Stomach smooth muscle (tissue), 2 donors: ENCODE data around the gene MCM3.

Source experiments
- H3K27ac ChIP-seq: one replicate; pipeline ENCODE4 v1.7.0; 2013; ENCODE audit warnings: mild to moderate bottlenecking, low read length, inconsistent platforms
- H3K27me3 ChIP-seq, 2 donors: one replicate each; pipeline ENCODE4 v1.7.0; 2013; ENCODE audit warnings: low read length in 2 of 2; ENCODE audit not compliant: insufficient read depth in 2 of 2, control insufficient read depth in 1 of 2
- H3K36me3 ChIP-seq, 2 donors: one replicate each; pipeline ENCODE4 v1.7.0; 2013; ENCODE audit warnings: low read length in 2 of 2; ENCODE audit not compliant: control insufficient read depth in 2 of 2, insufficient read depth in 2 of 2
- H3K4me1 ChIP-seq: one replicate; pipeline ENCODE4 v1.7.0; 2013; ENCODE audit warnings: low read length; ENCODE audit not compliant: control insufficient read depth, insufficient read depth
- H3K4me3 ChIP-seq, 2 donors: one replicate each; pipeline ENCODE4 v1.7.0; 2013; ENCODE audit warnings: low read length in 2 of 2
- H3K9ac ChIP-seq, 2 donors: one replicate each; pipeline ENCODE4 v1.7.0; 2013; ENCODE audit warnings: low read length in 2 of 2, mild to moderate bottlenecking in 1 of 2
- H3K9me3 ChIP-seq, 2 donors: one replicate each; pipeline ENCODE4 v1.7.0; 2013; ENCODE audit warnings: low read length in 2 of 2; ENCODE audit not compliant: control insufficient read depth in 2 of 2
- donor health status: healthy.
- donor health status: Pancreatic carcinoma.

The MCM3 gene

GRCh38 chr6:52301326-52301725 lies 16.8 kb upstream of the MCM3 start:
- H3K9me3 ChIP-seq = no peaks in the 10 kb centered on the region
- H3K36me3 ChIP-seq = no peaks in the 10 kb centered on the region
- no peak overlapping the region for H3K4me3 ChIP-seq
- peaks cover 7% of the 10 kb centered on the region for H3K4me1 ChIP-seq
- H3K27me3 ChIP-seq = no peaks in the 10 kb centered on the region
- no peak overlapping the region for H3K9ac ChIP-seq
- H3K27ac ChIP-seq = no peak overlapping the region

GRCh38 chr6:52300489-52300931 lies 16.0 kb upstream of the MCM3 start:
- Histone ChIP-seq H3K4me1 (peaks cover 5% of the 10 kb centered on the region), H3K4me3 (no peak overlapping the region), H3K9ac (no peak overlapping the region), H3K36me3 (no peaks in the 10 kb centered on the region), H3K27me3 (no peaks in the 10 kb centered on the region), H3K9me3 (no peaks in the 10 kb centered on the region), H3K27ac (no peak overlapping the region)

DNA sequence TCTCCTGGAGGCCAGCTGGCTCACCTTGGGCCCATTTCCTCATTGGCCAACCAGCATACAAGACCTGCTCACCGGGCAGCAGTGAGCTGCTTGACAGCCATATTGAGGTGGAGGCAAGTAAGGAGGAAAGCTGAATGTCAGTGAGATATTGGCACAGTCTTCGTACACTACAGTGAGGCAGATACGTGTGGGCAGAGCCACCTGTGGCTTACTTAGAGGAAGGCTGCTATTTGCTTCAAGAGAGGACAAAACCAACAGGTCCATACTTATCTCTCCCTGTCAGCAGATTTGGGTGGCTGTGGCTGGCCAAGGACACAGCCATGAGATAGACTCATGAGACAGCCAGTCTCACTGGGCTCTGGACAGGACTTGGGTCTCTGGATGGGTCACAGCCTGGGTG lies 15.1 kb upstream of the MCM3 start:
- Histone ChIP-seq H3K9ac (no peak overlapping the region), H3K4me3 (no peak overlapping the region), H3K27ac (no peak overlapping the region), H3K4me1 (no peaks in the 10 kb centered on the region), H3K36me3 (no peaks in the 10 kb centered on the region), H3K27me3 (no peaks in the 10 kb centered on the region), H3K9me3 (no peaks in the 10 kb centered on the region)

- Histone ChIP-seq H3K27ac (no peak overlapping the region), H3K4me3 (no peak overlapping the region), H3K9ac (no peak overlapping the region), H3K36me3 (no peaks in the 10 kb centered on the region), H3K9me3 (no peaks in the 10 kb centered on the region), H3K4me1 (no peaks in the 10 kb centered on the region), H3K27me3 (no peaks in the 10 kb centered on the region)
Measured at GRCh38 chr6:52297433-52297832, 12.9 kb upstream of the MCM3 start.

DNA sequence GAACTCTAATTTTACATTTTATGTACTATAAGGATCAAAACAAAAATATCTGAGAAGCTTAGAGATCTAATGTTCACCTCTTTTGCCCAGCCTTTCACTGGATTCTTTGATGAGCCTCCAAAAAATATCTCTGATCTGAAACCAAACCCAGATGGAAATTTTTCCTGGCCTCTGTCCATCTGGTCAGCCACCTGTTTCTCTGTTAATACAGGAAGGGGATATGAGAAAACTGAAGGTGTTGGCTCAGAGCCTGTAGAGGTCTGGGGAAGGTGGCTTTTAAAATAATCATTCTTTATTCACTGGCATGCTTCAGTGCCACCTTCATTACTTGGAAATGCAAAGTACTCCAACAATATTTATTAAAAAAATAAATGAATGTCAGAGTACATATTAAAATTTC lies 8.5 kb upstream of the MCM3 start:
- Histone ChIP-seq H3K9me3 (no peaks in the 10 kb centered on the region), H3K9ac (no peak overlapping the region), H3K4me3 (no peak overlapping the region), H3K27me3 (no peaks in the 10 kb centered on the region), H3K4me1 (no peaks in the 10 kb centered on the region), H3K36me3 (no peaks in the 10 kb centered on the region), H3K27ac (no peak overlapping the region)

- no peaks in the 10 kb centered on the region for H3K36me3 ChIP-seq
- H3K9ac ChIP-seq = no peak overlapping the region
- no peaks in the 10 kb centered on the region for H3K4me1 ChIP-seq
- H3K27me3 ChIP-seq = no peaks in the 10 kb centered on the region
- no peak overlapping the region for H3K27ac ChIP-seq
- no peaks in the 10 kb centered on the region for H3K9me3 ChIP-seq
- H3K4me3 ChIP-seq = no peak overlapping the region
Measured at GRCh38 chr6:52288841-52289240, 4.3 kb upstream of the MCM3 start.

GRCh38 chr6:52288216-52288615 lies 3.7 kb upstream of the MCM3 start:
- Histone ChIP-seq H3K9ac (no peak overlapping the region), H3K9me3 (no peaks in the 10 kb centered on the region), H3K27ac (no peak overlapping the region), H3K4me3 (no peak overlapping the region), H3K36me3 (no peaks in the 10 kb centered on the region), H3K4me1 (no peaks in the 10 kb centered on the region), H3K27me3 (no peaks in the 10 kb centered on the region)

- Histone ChIP-seq H3K9me3 (no peaks in the 10 kb centered on the region), H3K36me3 (peaks cover 3 to 4% of the 10 kb centered on the region in 2 donors), H3K4me1 (no peaks in the 10 kb centered on the region), H3K27ac (no peak overlapping the region), H3K9ac (no peak overlapping the region), H3K27me3 (no peaks in the 10 kb centered on the region), H3K4me3 (no peak overlapping the region)
Measured at GRCh38 chr6:52286798-52287432, 2.4 kb upstream of the MCM3 start.

GRCh38 chr6:52285177-52286068 lies 881 bp upstream of the MCM3 start:
- peak overlapping the region; percentile 14 to 55 for H3K9ac ChIP-seq
- H3K36me3 ChIP-seq = peaks cover 11 to 13% of the 10 kb centered on the region in 2 donors
- peak overlapping the region; percentile 68 to 88 for H3K4me3 ChIP-seq
- no peaks in the 10 kb centered on the region for H3K4me1 ChIP-seq
- H3K9me3 ChIP-seq = no peaks in the 10 kb centered on the region
- no peaks in the 10 kb centered on the region for H3K27me3 ChIP-seq
- peak overlapping the region; percentile 1 for H3K27ac ChIP-seq

GRCh38 chr6:52284131-52284459 lies 447 bp downstream of the MCM3 start:
- Histone ChIP-seq H3K9ac (peak overlapping the region; percentile 64 to 70), H3K27ac (no peak overlapping the region), H3K27me3 (no peaks in the 10 kb centered on the region), H3K4me3 (peak overlapping the region; percentile 88 to 93), H3K36me3 (peaks cover 17 to 19% of the 10 kb centered on the region in 2 donors), H3K9me3 (no peaks in the 10 kb centered on the region), H3K4me1 (no peaks in the 10 kb centered on the region)

DNA sequence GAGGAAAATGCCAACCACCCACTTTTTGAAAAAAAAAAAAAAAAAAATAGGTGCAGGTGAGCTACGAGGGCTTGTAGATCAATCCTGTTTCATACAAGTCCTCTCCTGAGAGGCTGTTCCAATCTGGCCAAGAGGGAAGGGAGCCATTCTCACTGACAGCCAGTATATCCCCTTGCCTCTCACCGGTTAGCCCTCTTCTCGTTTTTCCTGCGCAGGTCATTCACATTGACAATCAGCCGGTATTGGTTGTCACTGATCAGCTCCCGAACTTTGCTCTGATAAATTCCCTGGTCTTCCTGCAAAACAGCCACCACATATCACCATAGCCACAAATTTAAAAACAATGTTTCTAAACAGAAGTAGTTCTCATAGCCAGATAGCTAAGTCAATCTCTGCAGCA lies 1.4 kb downstream of the MCM3 start:
- no peak overlapping the region for H3K9ac ChIP-seq
- no peaks in the 10 kb centered on the region for H3K4me1 ChIP-seq
- H3K27me3 ChIP-seq = no peaks in the 10 kb centered on the region
- H3K4me3 ChIP-seq = no peak overlapping the region
- no peak overlapping the region for H3K27ac ChIP-seq
- peaks cover 20 to 25% of the 10 kb centered on the region in 2 donors for H3K36me3 ChIP-seq
- H3K9me3 ChIP-seq = no peaks in the 10 kb centered on the region
